Natural killer cell (primary cell): ENCODE measurements around the gene CRACR2A. TPM values are rescaled to one million over a fixed set of nuclear protein-coding genes. Genes with fewer than 3 reads are reported as not detected.

Source experiments
- ATAC-seq, 3 donors: fragments of 150-1000 bp in 2 of 3; fragments of 200-7000 bp in 1 of 3; cut with Tn5 transposase; 1 replicate in 1 of 3; 2 replicates in 2 of 3; pipeline ENCODE4 v1.10.0; 2021; ENCODE audit warnings: mild to moderate bottlenecking in 2 of 3, moderate library complexity in 2 of 3
- DNase-seq, 2 donors: peaks; one replicate each; pipeline versions ENCODE4 v3.0.0 to v3.0.0-alpha.2; 2013 to 2021; ENCODE audit warnings: mixed read lengths in 1 of 2
- H3K27ac ChIP-seq: one replicate; pipeline ENCODE4 v1.5.1; 2013; ENCODE audit warnings: mild to moderate bottlenecking, low read length
- H3K27me3 ChIP-seq: one replicate; pipeline ENCODE4 v1.6.1; 2013; ENCODE audit warnings: low read length; ENCODE audit not compliant: control insufficient read depth, insufficient read depth
- H3K36me3 ChIP-seq: one replicate; pipeline ENCODE4 v1.6.1; 2013; ENCODE audit warnings: low read length; ENCODE audit not compliant: control insufficient read depth, insufficient read depth
- H3K4me1 ChIP-seq: one replicate; pipeline ENCODE4 v1.6.1; 2013; ENCODE audit warnings: low read length; ENCODE audit not compliant: control insufficient read depth, insufficient read depth
- H3K4me3 ChIP-seq: one replicate; pipeline ENCODE4 v1.5.1; 2013; ENCODE audit warnings: low read length
- H3K9me3 ChIP-seq: one replicate; pipeline ENCODE4 v1.6.1; 2013; ENCODE audit warnings: low read length; ENCODE audit not compliant: control insufficient read depth, insufficient read depth
- H3K27ac Mint-ChIP-seq, 2 donors: one replicate each; pipeline ENCODE4 v1.8.0; 2022; ENCODE audit warnings: mild to moderate bottlenecking in 2 of 2, mixed read lengths in 2 of 2, moderate library complexity in 1 of 2
- H3K27me3 Mint-ChIP-seq, 2 donors: one replicate each; pipeline ENCODE4 v1.8.0; 2022; ENCODE audit warnings: low read depth in 2 of 2, mixed read lengths in 2 of 2
- H3K36me3 Mint-ChIP-seq: one replicate; pipeline ENCODE4 v1.8.0; 2022; ENCODE audit warnings: mixed read lengths
- H3K4me1 Mint-ChIP-seq, 2 donors: one replicate each; pipeline ENCODE4 v1.8.0; 2022; ENCODE audit warnings: mixed read lengths in 2 of 2
- H3K4me3 Mint-ChIP-seq: one replicate; pipeline ENCODE4 v1.8.0; 2022; ENCODE audit warnings: mild to moderate bottlenecking, moderate library complexity, mixed read lengths
- H3K9me3 Mint-ChIP-seq, 2 donors: one replicate each; pipeline ENCODE4 v1.8.0; 2022; ENCODE audit warnings: mixed read lengths in 2 of 2
- CTCF ChIP-seq: fragments of 200-600 bp; IDR thresholded peaks from one replicate; pipeline ENCODE4 v1.8.0; 2022; ENCODE audit warnings: antibody characterized with exemption
- WGBS: methylation state at CpG from one replicate; pipeline ENCODE4 v1.1.7; 2013; ENCODE audit warnings: missing lambda C conversion rate; ENCODE audit not compliant: insufficient coverage; 5-methylcytosine and 5-hydroxymethylcytosine counted together
- intact Hi-C: fragments of 100-400 bp; cut with micrococcal nuclease; formaldehyde crosslinking; loops from one replicate; pipeline ENCODE4 v1.14.2; 2022
- total RNA-seq, 4 donors: library from RNA; stranded (reverse); fragments of 120-200 nt in 1 of 4; gene quantifications; one replicate each; pipeline versions ENCODE4 v1.2.3 to v1.2.4, GENCODE V29; 2013 to 2022

Gene CRACR2A
- total RNA-seq, 3 donors from 2014 or later (not counting 1 experiment from before 2014, with no cell fraction given), result 59.8 to 94.4 (median 80.5) TPM

GRCh38 chr12:3741882-3742672, 10.8 kb downstream of the CRACR2A start:
- Histone ChIP-seq H3K4me1 (peaks cover 35% of the 10 kb centered on the region), H3K27me3 (no peaks in the 10 kb centered on the region), H3K27ac (no peak overlapping the region), H3K36me3 (peaks cover 10% of the 10 kb centered on the region), H3K9me3 (no peaks in the 10 kb centered on the region), H3K4me3 (no peak overlapping the region)
- Mint-ChIP-seq H3K27ac (peak overlapping the region; percentile 82 to 93), H3K36me3 (peaks cover 10% of the 10 kb centered on the region), H3K9me3 (no peaks in the 10 kb centered on the region), H3K4me3 (peak overlapping the region; percentile 36), H3K4me1 (peaks cover 55 to 61% of the 10 kb centered on the region in 2 donors), H3K27me3 (no peaks in the 10 kb centered on the region)
- ATAC-seq (peak; percentile 35 to 71 (median 38)), DNase-seq (no peak)
- intact Hi-C loops, result no loop called here
- TF ChIP-seq CTCF, result no peak
- WGBS, result 87% methylated on average over 7 of the region's 7 CpGs

GRCh38 chr12:3740480-3741231, 12.3 kb downstream of the CRACR2A start:
- Histone ChIP-seq H3K27ac (no peak overlapping the region), H3K9me3 (no peaks in the 10 kb centered on the region), H3K27me3 (no peaks in the 10 kb centered on the region), H3K4me1 (peaks cover 31% of the 10 kb centered on the region), H3K36me3 (peaks cover 12% of the 10 kb centered on the region), H3K4me3 (no peak overlapping the region)
- DNase-seq (no peak), ATAC-seq (no peak)
- Mint-ChIP-seq H3K9me3 (no peaks in the 10 kb centered on the region), H3K4me3 (no peak overlapping the region), H3K27ac (peak overlapping the region in 1 of 2 donors; percentile 93), H3K27me3 (no peaks in the 10 kb centered on the region), H3K36me3 (peaks cover 10% of the 10 kb centered on the region), H3K4me1 (peaks cover 55 to 57% of the 10 kb centered on the region in 2 donors)
- intact Hi-C loops, result no loop called here
- 75% methylated on average over 1 of the region's 2 CpGs for WGBS
- no peak for TF ChIP-seq CTCF

GRCh38 chr12:3735432-3735831, 17.5 kb downstream of the CRACR2A start:
- Histone ChIP-seq H3K27me3 (no peaks in the 10 kb centered on the region), H3K36me3 (peaks cover 24% of the 10 kb centered on the region), H3K4me1 (peaks cover 8% of the 10 kb centered on the region), H3K9me3 (no peaks in the 10 kb centered on the region), H3K27ac (no peak overlapping the region), H3K4me3 (no peak overlapping the region)
- intact Hi-C loops, result no loop called here
- H3K27ac Mint-ChIP-seq, result no peak overlapping the region
- TF ChIP-seq CTCF, result no peak
- DNase-seq, result no peak
- H3K4me1 Mint-ChIP-seq, result peaks cover 11 to 19% of the 10 kb centered on the region in 2 donors
- no peak overlapping the region for H3K4me3 Mint-ChIP-seq
- no peaks in the 10 kb centered on the region for H3K9me3 Mint-ChIP-seq
- H3K27me3 Mint-ChIP-seq, result no peaks in the 10 kb centered on the region
- 92% methylated on average over 4 of the region's 4 CpGs for WGBS
- H3K36me3 Mint-ChIP-seq, result peaks cover 11% of the 10 kb centered on the region
- no peak for ATAC-seq
